Activated CD8-positive, alpha-beta memory T cell treated with anti-CD3 and anti-CD28 coated beads for 4 hours (primary cell): ENCODE measurements around the gene POLE3.
A peak's percentile ranks its signal among the peaks of the same experiment; 100 is the strongest.
"Not testable (repeated sequence)": the region's sequence is repeated elsewhere in the genome, so short reads cannot be mapped to it uniquely, and the experiment has no call there.

Experiments used
- DNase-seq, 2 donors: peaks; one replicate each; pipeline ENCODE4 v3.0.0-alpha.2; 2020; ENCODE audit warnings: low read depth in 2 of 2

The POLE3 gene

GRCh38 chr9:113376634-113377567 is 33.6 kb downstream of the POLE3 start, which contains the start of gene HDHD3:
Gene HDHD3, minus strand, starts transcription at chr9:113376986. Its CDS starts 2,632 bp downstream, at chr9:113374354.
- DNase-seq: peak; percentile 58 to 69

GRCh38 chr9:113375057-113376023 is 35.1 kb downstream of the POLE3 start:
- no peak for DNase-seq

GRCh38 chr9:113373676-113374392 is 36.6 kb downstream of the POLE3 start:
- no peak for DNase-seq

GRCh38 chr9:113373256-113373655 is 37.2 kb downstream of the POLE3 start:
- no peak for DNase-seq

- DNase-seq: no peak
Measured at GRCh38 chr9:113372059-113372458, 38.4 kb downstream of the POLE3 start.

- no peak for DNase-seq
Measured at GRCh38 chr9:113370806-113371325, 39.6 kb downstream of the POLE3 start.

GRCh38 chr9:113369855-113370140 is 40.7 kb downstream of the POLE3 start:
- no peak for DNase-seq

GRCh38 chr9:113368982-113369854 is 41.3 kb downstream of the POLE3 start:
- no peak for DNase-seq

- no peak for DNase-seq
Measured at GRCh38 chr9:113368348-113368981, 42.0 kb downstream of the POLE3 start.

- not testable (repeated sequence) for DNase-seq
Measured at GRCh38 chr9:113365652-113366051, 44.8 kb downstream of the POLE3 start.

GRCh38 chr9:113364951-113365350 is 45.5 kb downstream of the POLE3 start:
- DNase-seq: no peak

- DNase-seq: no peak
Measured at GRCh38 chr9:113363336-113363735, 47.1 kb downstream of the POLE3 start.

- no peak for DNase-seq
Measured at GRCh38 chr9:113361304-113362018, 49.0 kb downstream of the POLE3 start.

- no peak for DNase-seq
Measured at GRCh38 chr9:113360242-113360842, 50.1 kb downstream of the POLE3 start.

- DNase-seq: no peak
Measured at GRCh38 chr9:113359385-113359784, 51.1 kb downstream of the POLE3 start.
